Measurements from ENCODE around the gene THADA. TPM values are rescaled to one million over a fixed set of nuclear protein-coding genes. Genes with fewer than 3 reads are reported as not detected.

THADA gene
- total RNA-seq, 1 donor from 2014 or later: 51.4 TPM

DNA sequence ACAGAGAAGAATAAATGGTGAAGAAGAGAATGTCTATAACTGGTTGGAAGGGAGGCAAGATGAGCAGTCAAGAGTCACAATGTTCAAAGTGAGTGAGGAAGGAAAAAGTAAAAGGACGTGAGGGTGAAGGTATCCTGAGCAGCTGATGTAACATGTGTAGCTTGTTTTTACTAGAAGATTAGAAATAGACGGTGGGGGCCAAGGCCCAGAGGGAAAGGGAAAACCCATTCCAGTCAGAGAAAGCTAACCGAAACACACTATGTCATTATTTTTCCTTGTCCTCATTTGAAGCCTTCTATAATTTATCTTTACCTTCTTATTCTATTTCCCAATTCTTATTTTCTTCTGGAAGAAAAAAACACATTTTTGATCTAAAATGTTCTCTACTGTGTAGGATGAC, 176.6 kb downstream of the THADA start:
- Mint-ChIP-seq H3K36me3 (ENCODE audit: low read depth) (peaks cover 41% of the 10 kb centered on the region), H3K4me1 (peaks cover 4% of the 10 kb centered on the region), H3K4me3 (no peak overlapping the region), H3K9me3 (no peaks in the 10 kb centered on the region), H3K27me3 (no peaks in the 10 kb centered on the region), H3K27ac (no peak overlapping the region)
- CTCF ChIA-PET: no interaction called here
- intact Hi-C loops (cut with micrococcal nuclease): no loop called here
- TF ChIP-seq, protein P1, sequence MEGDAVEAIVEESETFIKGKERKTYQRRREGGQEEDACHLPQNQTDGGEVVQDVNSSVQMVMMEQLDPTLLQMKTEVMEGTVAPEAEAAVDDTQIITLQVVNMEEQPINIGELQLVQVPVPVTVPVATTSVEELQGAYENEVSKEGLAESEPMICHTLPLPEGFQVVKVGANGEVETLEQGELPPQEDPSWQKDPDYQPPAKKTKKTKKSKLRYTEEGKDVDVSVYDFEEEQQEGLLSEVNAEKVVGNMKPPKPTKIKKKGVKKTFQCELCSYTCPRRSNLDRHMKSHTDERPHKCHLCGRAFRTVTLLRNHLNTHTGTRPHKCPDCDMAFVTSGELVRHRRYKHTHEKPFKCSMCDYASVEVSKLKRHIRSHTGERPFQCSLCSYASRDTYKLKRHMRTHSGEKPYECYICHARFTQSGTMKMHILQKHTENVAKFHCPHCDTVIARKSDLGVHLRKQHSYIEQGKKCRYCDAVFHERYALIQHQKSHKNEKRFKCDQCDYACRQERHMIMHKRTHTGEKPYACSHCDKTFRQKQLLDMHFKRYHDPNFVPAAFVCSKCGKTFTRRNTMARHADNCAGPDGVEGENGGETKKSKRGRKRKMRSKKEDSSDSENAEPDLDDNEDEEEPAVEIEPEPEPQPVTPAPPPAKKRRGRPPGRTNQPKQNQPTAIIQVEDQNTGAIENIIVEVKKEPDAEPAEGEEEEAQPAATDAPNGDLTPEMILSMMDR (IDR thresholded peaks at IDR 0.05): no peak
- no peak for ATAC-seq (ENCODE audit: low read depth)
- POLR2A ChIA-PET: no interaction called here
- DNase-seq: no peak

DNA sequence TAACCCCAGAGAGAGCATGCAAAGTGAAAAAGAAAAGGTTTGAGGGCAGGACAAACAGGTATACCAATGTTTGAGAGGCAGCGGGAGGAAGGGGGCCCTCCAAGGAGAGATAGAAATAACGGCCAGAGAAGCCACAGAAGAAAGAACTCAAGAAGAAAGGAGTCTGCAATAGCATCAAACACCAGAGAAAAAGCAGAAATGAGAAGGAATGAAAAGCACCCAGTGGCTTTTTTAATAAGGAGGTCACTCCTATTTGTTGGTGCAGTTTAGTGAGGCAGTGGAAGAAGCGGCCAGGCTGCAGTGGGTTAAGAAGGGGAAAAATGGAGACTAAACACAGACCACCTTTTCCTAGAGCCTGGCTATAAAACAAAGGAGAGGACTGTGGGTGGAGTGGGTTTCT, 177.2 kb downstream of the THADA start:
- H3K27me3 Mint-ChIP-seq: no peaks in the 10 kb centered on the region
- H3K27ac Mint-ChIP-seq: no peak overlapping the region
- TF ChIP-seq, protein P1 (IDR thresholded peaks at IDR 0.05): no peak
- no peak overlapping the region for H3K4me3 Mint-ChIP-seq
- H3K4me1 Mint-ChIP-seq: peaks cover 2% of the 10 kb centered on the region
- no peaks in the 10 kb centered on the region for H3K9me3 Mint-ChIP-seq
- DNase-seq: no peak
- peaks cover 45% of the 10 kb centered on the region for H3K36me3 Mint-ChIP-seq (ENCODE audit: low read depth)
- ChIA-PET CTCF (no interaction called here), POLR2A (no interaction called here)
- intact Hi-C loops (cut with micrococcal nuclease): no loop called here
- no peak for ATAC-seq (ENCODE audit: low read depth)

DNA sequence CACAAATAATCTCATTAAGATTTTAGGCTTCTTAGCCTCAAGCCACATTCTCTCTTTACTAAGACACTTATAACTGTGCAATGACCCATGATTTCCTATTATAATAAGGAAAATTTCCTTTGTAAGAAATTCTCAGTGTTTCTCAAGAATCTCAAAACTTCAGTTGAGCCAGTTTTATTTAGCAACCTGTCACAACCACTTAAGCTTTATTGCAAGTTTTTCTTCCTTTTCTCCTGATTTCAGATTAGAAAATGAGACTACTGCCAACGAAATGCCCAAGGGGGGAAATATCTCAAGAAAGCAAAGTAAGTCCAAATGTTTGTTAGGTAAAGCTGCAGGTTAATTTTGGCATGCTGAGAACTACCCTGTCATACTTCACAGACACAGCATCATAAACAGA, 178.5 kb downstream of the THADA start:
- H3K9me3 Mint-ChIP-seq: no peaks in the 10 kb centered on the region
- no peak overlapping the region for H3K27ac Mint-ChIP-seq
- H3K36me3 Mint-ChIP-seq (ENCODE audit: low read depth): peaks cover 40% of the 10 kb centered on the region
- H3K27me3 Mint-ChIP-seq: no peaks in the 10 kb centered on the region
- ChIA-PET POLR2A (no interaction called here), CTCF (no interaction called here)
- no peaks in the 10 kb centered on the region for H3K4me1 Mint-ChIP-seq
- TF ChIP-seq, protein P1 (IDR thresholded peaks at IDR 0.05): no peak
- intact Hi-C loops (cut with micrococcal nuclease): no loop called here
- ATAC-seq (ENCODE audit: low read depth) (no peak), DNase-seq (no peak)
- no peak overlapping the region for H3K4me3 Mint-ChIP-seq

DNA sequence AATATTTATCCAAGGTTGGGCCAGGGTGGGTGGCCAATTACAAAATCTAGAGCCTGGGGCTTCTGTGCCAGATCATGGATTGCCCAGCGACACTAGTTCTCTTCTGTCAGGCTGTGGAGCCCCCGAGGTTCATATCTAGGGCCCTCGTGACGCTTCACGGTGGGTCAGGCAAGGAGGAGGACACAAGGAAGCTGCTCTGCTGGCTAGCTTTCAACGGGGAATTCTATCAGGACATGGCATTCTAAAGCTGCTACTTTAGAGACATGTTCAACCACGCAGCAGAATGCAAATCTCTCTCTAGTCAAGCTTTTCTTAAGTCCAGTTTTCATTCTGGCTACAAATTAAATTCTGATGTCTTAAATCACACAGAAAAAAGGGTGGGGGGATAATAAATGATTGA, 180.2 kb downstream of the THADA start:
- ATAC-seq (ENCODE audit: low read depth): no peak
- peaks cover 31% of the 10 kb centered on the region for H3K36me3 Mint-ChIP-seq (ENCODE audit: low read depth)

DNA sequence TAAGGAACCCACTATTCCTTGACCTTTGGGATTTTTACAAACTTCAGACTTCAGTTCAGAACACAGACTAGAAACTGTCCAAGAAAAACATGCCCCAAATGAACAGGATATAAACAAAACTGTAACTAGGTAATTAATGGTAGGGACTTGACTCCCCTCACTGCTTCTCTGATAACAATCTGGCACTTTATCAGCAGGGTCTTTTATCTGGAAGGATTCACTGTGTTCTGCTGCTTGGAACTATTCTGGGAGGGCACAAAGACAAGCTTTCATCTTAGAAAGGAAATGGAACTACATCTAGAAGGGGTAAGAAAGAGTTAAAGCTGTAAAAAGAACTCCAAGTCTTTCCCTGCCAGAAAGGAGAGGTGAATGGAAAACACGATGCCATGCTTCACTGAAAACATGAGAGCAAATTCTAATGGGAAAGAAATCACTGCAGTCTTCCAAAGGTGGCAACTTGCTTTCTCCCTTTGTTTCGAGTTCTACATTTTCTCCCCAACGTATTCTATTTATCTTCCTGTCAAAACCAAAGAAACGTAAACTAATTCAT, 181.2 kb downstream of the THADA start:
- H3K4me1 Mint-ChIP-seq: no peaks in the 10 kb centered on the region

More for the DNA sequence above, 180.2 kb downstream of the THADA start:
- intact Hi-C loops (cut with micrococcal nuclease): no loop called here
- Mint-ChIP-seq H3K4me1 (no peaks in the 10 kb centered on the region), H3K27me3 (no peaks in the 10 kb centered on the region), H3K9me3 (no peaks in the 10 kb centered on the region), H3K27ac (no peak overlapping the region), H3K4me3 (no peak overlapping the region)
- TF ChIP-seq, protein P1 (IDR thresholded peaks at IDR 0.05): no peak
- ChIA-PET CTCF (no interaction called here), POLR2A (no interaction called here)
- DNase-seq: no peak

More for the DNA sequence above, 181.2 kb downstream of the THADA start:
- intact Hi-C loops (cut with micrococcal nuclease): no loop called here
- no peak overlapping the region for H3K27ac Mint-ChIP-seq
- ATAC-seq (ENCODE audit: low read depth) (no peak), DNase-seq (no peak)
- no peaks in the 10 kb centered on the region for H3K27me3 Mint-ChIP-seq
- no peaks in the 10 kb centered on the region for H3K9me3 Mint-ChIP-seq
- H3K36me3 Mint-ChIP-seq (ENCODE audit: low read depth): peaks cover 28% of the 10 kb centered on the region
- TF ChIP-seq, protein P1 (IDR thresholded peaks at IDR 0.05): no peak
- ChIA-PET CTCF (no interaction called here), POLR2A (no interaction called here)
- no peak overlapping the region for H3K4me3 Mint-ChIP-seq

Data from activated B cell treated with CpG ODN at 0.5 μM for 24 hours (primary cell).